Keratinocyte (primary cell): ENCODE results near the gene TNS1. TPM values are rescaled to one million over a fixed set of nuclear protein-coding genes. Genes with fewer than 3 reads are reported as not detected.

Experiments
- DNase-seq: peaks from one replicate; pipeline ENCODE4 v3.0.0-alpha.2; 2011; ENCODE audit warnings: low read depth, missing footprints, low spot score
- FAIRE-seq: peaks from 2 replicates; lab custom pipeline; 2011; peaks lifted over from hg19 to GRCh38; lab: Jason Lieb, UNC
- H2AFZ ChIP-seq: 2 replicates; pipeline ENCODE4 v1.6.0; 2012; ENCODE audit warnings: low read length, control low read depth, inconsistent platforms; ENCODE audit not compliant: control insufficient read depth
- H3K27ac ChIP-seq: 2 replicates; pipeline ENCODE4 v1.5.1; 2011; ENCODE audit warnings: low read length; ENCODE audit not compliant: control insufficient read depth, insufficient read depth
- H3K27me3 ChIP-seq: 3 replicates; pipeline ENCODE4 v1.6.0; 2011; ENCODE audit warnings: low read length; ENCODE audit not compliant: control insufficient read depth, insufficient read depth; ENCODE audit errors: extremely low read depth
- H3K36me3 ChIP-seq, 2 experiments: 2 replicates in 1 of 2; 3 replicates in 1 of 2; pipeline ENCODE4 v1.5.1; 2011; ENCODE audit warnings: low read length in 2 of 2, mild to moderate bottlenecking in 1 of 2; ENCODE audit not compliant: control insufficient read depth in 2 of 2, insufficient read depth in 2 of 2; ENCODE audit errors: extremely low read depth in 1 of 2
- H3K4me1 ChIP-seq: 3 replicates; pipeline ENCODE4 v1.5.1; 2011; ENCODE audit warnings: low read length; ENCODE audit not compliant: control insufficient read depth, insufficient read depth; ENCODE audit errors: extremely low read depth
- H3K4me2 ChIP-seq: 3 replicates; pipeline ENCODE4 v1.6.0; 2011; ENCODE audit warnings: low read depth, low read length; ENCODE audit not compliant: control insufficient read depth, insufficient read depth; ENCODE audit errors: extremely low read depth
- H3K4me3 ChIP-seq, 3 experiments: fragments of 200-600 bp in 1 of 3; sonication (generic) in 1 of 3; 2 replicates in 2 of 3; 3 replicates in 1 of 3; pipeline ENCODE4 v1.5.1; 2011 to 2016; ENCODE audit warnings: low read length in 3 of 3, mild to moderate bottlenecking in 3 of 3, control low read depth in 2 of 3, inconsistent platforms in 1 of 3, low read depth in 1 of 3, mixed read lengths in 1 of 3, mixed run types in 1 of 3, moderate library complexity in 1 of 3; ENCODE audit not compliant: control insufficient read depth in 2 of 3, insufficient read depth in 2 of 3; ENCODE audit errors: extremely low read depth in 1 of 3
- H3K79me2 ChIP-seq: 2 replicates; pipeline ENCODE4 v1.6.0; 2012; ENCODE audit warnings: low read length; ENCODE audit not compliant: control insufficient read depth, insufficient read depth
- H3K9ac ChIP-seq: 3 replicates; pipeline ENCODE4 v1.6.0; 2011; ENCODE audit warnings: low read length; ENCODE audit not compliant: control insufficient read depth, insufficient read depth; ENCODE audit errors: extremely low read depth
- H3K9me1 ChIP-seq: 3 replicates; pipeline ENCODE4 v1.6.0; 2011; ENCODE audit warnings: low read length; ENCODE audit not compliant: control insufficient read depth, insufficient read depth; ENCODE audit errors: extremely low read depth
- H3K9me3 ChIP-seq: 2 replicates; pipeline ENCODE4 v1.5.1; 2012; ENCODE audit warnings: low read depth, low read length; ENCODE audit not compliant: control insufficient read depth
- H4K20me1 ChIP-seq: 3 replicates; pipeline ENCODE4 v1.6.0; 2011; ENCODE audit warnings: low read length; ENCODE audit not compliant: control insufficient read depth, insufficient read depth; ENCODE audit errors: extremely low read depth
- EZH2 ChIP-seq: IDR thresholded peaks from one replicate; pipeline ENCODE4 v1.6.1; 2012; ENCODE audit warnings: inconsistent platforms, mild to moderate bottlenecking, low read length, moderate library complexity
- dilution Hi-C: fragments of 300-500 bp; cut with MboI; formaldehyde crosslinking; loops from one replicate; pipeline ENCODE4 v1.7.0; 2020; ENCODE audit warnings: low sequenced_read_pairs; ENCODE audit not compliant: extremely low pct_ligation_motif_present
- polyA plus RNA-seq, 5 experiments: library from polyadenylated mRNA; depleted of rRNA in 3 of 5; stranded (reverse) in 3 of 5; stranded (forward) in 1 of 5; unstranded in 1 of 5; fragments of >200 nt; gene quantifications; 1 replicate in 1 of 5; 2 replicates in 3 of 5; 3 replicates in 1 of 5; pipeline versions ENCODE4 v1.2.1 to v1.2.3, GENCODE V29; 2011 to 2012; ENCODE audit warnings: missing spikeins in 2 of 5, low read depth in 1 of 5, low replicate concordance in 1 of 5
- TF ChIP-seq, protein P1 (sequence below), 3 experiments: IDR thresholded peaks in 1 of 3; conservative IDR thresholded peaks in 1 of 3; optimal IDR thresholded peaks in 1 of 3; 2 replicates in 2 of 3; 3 replicates in 1 of 3; pipeline versions ENCODE3 to v1.5.1; 2011; ENCODE audit warnings: low read length in 3 of 3, mild to moderate bottlenecking in 3 of 3, moderate library complexity in 2 of 3, control low read depth in 1 of 3, inconsistent platforms in 1 of 3; ENCODE audit not compliant: insufficient read depth in 2 of 3; ENCODE audit errors: extremely low read depth in 1 of 3

TNS1 gene
- polyA plus RNA-seq, 1 donor (not counting 4 experiments of a cell fraction or from before 2014, with no cell fraction given) = 2.5 TPM

DNA sequence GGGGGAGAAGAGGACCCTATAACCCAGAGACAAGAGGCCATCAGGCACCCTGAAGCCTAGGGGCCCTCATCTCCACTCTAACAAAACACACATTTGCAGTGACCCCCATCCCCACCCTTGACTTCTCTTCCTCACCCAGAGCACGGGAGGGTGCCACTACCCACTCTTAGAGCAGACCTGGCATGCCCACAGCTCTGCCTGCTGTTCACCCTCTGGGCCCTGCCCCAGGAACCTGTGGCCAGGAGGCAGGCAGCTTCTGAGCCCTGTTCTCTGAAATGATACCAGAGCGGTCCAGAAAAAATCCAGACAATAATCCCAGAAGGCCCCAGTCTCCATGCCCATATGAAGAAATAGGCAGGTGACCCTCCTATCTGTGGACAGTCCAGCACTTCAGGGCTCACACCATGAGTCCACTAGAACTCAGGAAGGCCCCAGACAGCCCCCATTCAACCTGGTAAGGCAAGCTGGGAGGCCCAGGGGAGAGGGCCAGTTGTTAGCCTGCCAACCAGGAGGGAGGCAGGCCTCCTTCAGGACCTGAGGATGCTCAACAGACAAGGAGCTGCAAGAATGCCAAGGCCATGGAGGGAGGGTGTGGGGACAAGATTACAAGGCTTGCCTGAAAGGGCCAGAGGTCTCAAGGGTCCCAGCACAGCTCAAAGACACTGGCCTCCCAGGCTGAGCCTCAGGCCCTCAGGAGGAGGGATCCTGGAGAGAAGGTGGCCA, 75.0 kb downstream of the TNS1 start:
- no peaks in the 10 kb centered on the region for H3K79me2 ChIP-seq
- dilution Hi-C loops = no loop called here
- DNase-seq (no peak), FAIRE-seq (peak; percentile 20)
- TF ChIP-seq, protein P1, sequence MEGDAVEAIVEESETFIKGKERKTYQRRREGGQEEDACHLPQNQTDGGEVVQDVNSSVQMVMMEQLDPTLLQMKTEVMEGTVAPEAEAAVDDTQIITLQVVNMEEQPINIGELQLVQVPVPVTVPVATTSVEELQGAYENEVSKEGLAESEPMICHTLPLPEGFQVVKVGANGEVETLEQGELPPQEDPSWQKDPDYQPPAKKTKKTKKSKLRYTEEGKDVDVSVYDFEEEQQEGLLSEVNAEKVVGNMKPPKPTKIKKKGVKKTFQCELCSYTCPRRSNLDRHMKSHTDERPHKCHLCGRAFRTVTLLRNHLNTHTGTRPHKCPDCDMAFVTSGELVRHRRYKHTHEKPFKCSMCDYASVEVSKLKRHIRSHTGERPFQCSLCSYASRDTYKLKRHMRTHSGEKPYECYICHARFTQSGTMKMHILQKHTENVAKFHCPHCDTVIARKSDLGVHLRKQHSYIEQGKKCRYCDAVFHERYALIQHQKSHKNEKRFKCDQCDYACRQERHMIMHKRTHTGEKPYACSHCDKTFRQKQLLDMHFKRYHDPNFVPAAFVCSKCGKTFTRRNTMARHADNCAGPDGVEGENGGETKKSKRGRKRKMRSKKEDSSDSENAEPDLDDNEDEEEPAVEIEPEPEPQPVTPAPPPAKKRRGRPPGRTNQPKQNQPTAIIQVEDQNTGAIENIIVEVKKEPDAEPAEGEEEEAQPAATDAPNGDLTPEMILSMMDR (optimal IDR thresholded peaks at IDR 0.05 in 1 of 3, IDR thresholded peaks at IDR 0.05 in 1 of 3, conservative IDR thresholded peaks at IDR 0.05 in 1 of 3; ENCODE audit: extremely low read depth in 1 of 3, insufficient read depth in 2 of 3, low read length in 3 of 3) = no peak
- TF ChIP-seq EZH2 = no peak
- peaks cover 11% of the 10 kb centered on the region for H3K27me3 ChIP-seq
- no peaks in the 10 kb centered on the region for H4K20me1 ChIP-seq
- no peak overlapping the region for H3K9ac ChIP-seq
- peaks cover 15% of the 10 kb centered on the region for H3K4me1 ChIP-seq
- no peaks in the 10 kb centered on the region for H3K9me3 ChIP-seq
- no peak overlapping the region for H3K4me3 ChIP-seq
- H3K9me1 ChIP-seq = no peaks in the 10 kb centered on the region
- no peaks in the 10 kb centered on the region for H3K36me3 ChIP-seq
- no peak overlapping the region for H3K4me2 ChIP-seq
- H3K27ac ChIP-seq = no peak overlapping the region
- H2AFZ ChIP-seq = peak overlapping the region; percentile 38

GRCh38 chr2:217926801-217927200, 76.0 kb downstream of the TNS1 start:
- dilution Hi-C loops = no loop called here

More at GRCh38 chr2:217926801-217927200, 76.0 kb downstream of the TNS1 start:
- no peaks in the 10 kb centered on the region for H3K9me3 ChIP-seq
- no peak for DNase-seq
- H3K9ac ChIP-seq = no peak overlapping the region
- FAIRE-seq = no peak
- TF ChIP-seq, protein P1 (optimal IDR thresholded peaks at IDR 0.05 in 1 of 3, IDR thresholded peaks at IDR 0.05 in 1 of 3, conservative IDR thresholded peaks at IDR 0.05 in 1 of 3; ENCODE audit: extremely low read depth in 1 of 3, insufficient read depth in 2 of 3, low read length in 3 of 3) = no peak
- TF ChIP-seq EZH2 = no peak
- no peak overlapping the region for H2AFZ ChIP-seq
- peaks cover 19% of the 10 kb centered on the region for H3K27me3 ChIP-seq
- H3K27ac ChIP-seq = no peak overlapping the region
- H3K4me2 ChIP-seq = no peak overlapping the region
- H3K79me2 ChIP-seq = no peaks in the 10 kb centered on the region
- H3K4me3 ChIP-seq = no peak overlapping the region
- H4K20me1 ChIP-seq = no peaks in the 10 kb centered on the region
- no peaks in the 10 kb centered on the region for H3K9me1 ChIP-seq
- H3K4me1 ChIP-seq = peaks cover 15% of the 10 kb centered on the region
- H3K36me3 ChIP-seq = no peaks in the 10 kb centered on the region
